Calu3 (cell line): Measurements from ENCODE around the gene TAF1L. TPM values are rescaled to one million over a fixed set of nuclear protein-coding genes. Genes with fewer than 3 reads are reported as not detected.
A peak's percentile ranks its signal among the peaks of the same experiment; 100 is the strongest.

Experiments used
- BruUV-seq: library from RNA; stranded (reverse); fragments of 400-500 nt; replicated peaks from 2 replicates; lab custom pipeline; 2021; lab: Mats Ljungman, UMichigan
- CTCF ChIA-PET: fragments of 300-600 bp; sonication (Branson Sonifier 250); formaldehyde crosslinking; loops from one replicate; lab custom pipeline; 2022; ENCODE audit warnings: antibody characterized with exemption; lab: Charles Lee
- DNase-seq: peaks from one replicate; pipeline ENCODE4 v3.0.0; 2022
- H3K27ac Mint-ChIP-seq: one replicate; pipeline ENCODE4 v1.8.0; 2022; ENCODE audit warnings: mixed read lengths; ENCODE audit not compliant: unreplicated experiment
- H3K27me3 Mint-ChIP-seq: one replicate; pipeline ENCODE4 v1.8.0; 2022; ENCODE audit warnings: mixed read lengths; ENCODE audit not compliant: unreplicated experiment
- H3K36me3 Mint-ChIP-seq: one replicate; pipeline ENCODE4 v1.8.0; 2022; ENCODE audit warnings: mild to moderate bottlenecking, moderate library complexity, mixed read lengths; ENCODE audit not compliant: insufficient read depth, unreplicated experiment
- H3K4me1 Mint-ChIP-seq: one replicate; pipeline ENCODE4 v1.8.0; 2022; ENCODE audit warnings: mild to moderate bottlenecking, low read depth, mixed read lengths; ENCODE audit not compliant: unreplicated experiment
- H3K4me3 Mint-ChIP-seq: one replicate; pipeline ENCODE4 v1.8.0; 2022; ENCODE audit warnings: mild to moderate bottlenecking, low read depth, moderate library complexity, mixed read lengths; ENCODE audit not compliant: unreplicated experiment
- H3K9me3 Mint-ChIP-seq: one replicate; pipeline ENCODE4 v1.8.0; 2022; ENCODE audit warnings: low read depth, mixed read lengths; ENCODE audit not compliant: unreplicated experiment
- intact Hi-C: fragments of 100-400 bp; cut with micrococcal nuclease; formaldehyde crosslinking; loops from one replicate; pipeline ENCODE4 v1.10.0; 2022; ENCODE audit not compliant: unreplicated experiment
- total RNA-seq: library from RNA; stranded (reverse); gene quantifications from 2 replicates; pipeline ENCODE4 v1.2.3, GENCODE V29; 2022
- TF ChIP-seq, protein P1 (sequence below): fragments of 200-600 bp; IDR thresholded peaks from one replicate; pipeline ENCODE4 v1.8.0; 2022; ENCODE audit warnings: antibody characterized with exemption; ENCODE audit not compliant: unreplicated experiment

The TAF1L gene
- total RNA-seq, 1 experiment from 2014 or later = not detected

DNA sequence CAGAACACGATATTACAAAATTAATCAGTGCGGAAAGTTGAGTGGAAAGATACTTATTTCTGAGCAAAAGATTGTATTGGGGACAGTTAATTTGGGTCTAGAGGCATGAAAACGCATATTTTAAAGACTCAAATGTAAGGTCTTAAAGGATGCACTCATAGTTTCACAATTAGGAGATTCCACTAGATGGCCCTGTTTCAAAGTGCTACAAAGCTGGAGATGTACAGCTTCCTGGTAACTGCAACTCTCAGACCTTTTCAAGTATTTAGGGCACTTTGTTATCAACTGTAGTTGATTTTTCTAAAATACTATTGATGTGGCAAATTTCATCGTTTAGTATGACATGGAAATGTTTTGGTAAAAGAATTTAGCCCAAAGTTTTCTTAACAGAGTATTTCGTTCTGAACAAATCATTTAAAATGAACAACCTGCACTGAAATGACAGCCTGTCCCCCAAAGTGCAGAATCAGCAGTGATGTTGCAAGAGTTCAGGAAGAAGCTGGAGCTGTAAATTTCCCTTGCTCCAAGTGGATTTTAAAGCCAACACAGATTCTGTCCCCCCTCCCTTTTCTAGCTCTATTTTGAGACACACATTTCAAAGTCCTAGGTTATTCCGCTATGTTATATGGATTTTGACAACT is 46.3 kb downstream of the TAF1L start:
- Mint-ChIP-seq H3K4me1 (peaks cover 18% of the 10 kb centered on the region), H3K27ac (no peak overlapping the region), H3K27me3 (no peaks in the 10 kb centered on the region), H3K4me3 (no peak overlapping the region), H3K36me3 (no peaks in the 10 kb centered on the region), H3K9me3 (no peaks in the 10 kb centered on the region)
- intact Hi-C loops = loop anchor here (1.0 kb wide), 2 partner anchors 114 to 379 kb away; no protein-coding TSS in a partner anchor
- DNase-seq = no peak
- TF ChIP-seq, protein P1, sequence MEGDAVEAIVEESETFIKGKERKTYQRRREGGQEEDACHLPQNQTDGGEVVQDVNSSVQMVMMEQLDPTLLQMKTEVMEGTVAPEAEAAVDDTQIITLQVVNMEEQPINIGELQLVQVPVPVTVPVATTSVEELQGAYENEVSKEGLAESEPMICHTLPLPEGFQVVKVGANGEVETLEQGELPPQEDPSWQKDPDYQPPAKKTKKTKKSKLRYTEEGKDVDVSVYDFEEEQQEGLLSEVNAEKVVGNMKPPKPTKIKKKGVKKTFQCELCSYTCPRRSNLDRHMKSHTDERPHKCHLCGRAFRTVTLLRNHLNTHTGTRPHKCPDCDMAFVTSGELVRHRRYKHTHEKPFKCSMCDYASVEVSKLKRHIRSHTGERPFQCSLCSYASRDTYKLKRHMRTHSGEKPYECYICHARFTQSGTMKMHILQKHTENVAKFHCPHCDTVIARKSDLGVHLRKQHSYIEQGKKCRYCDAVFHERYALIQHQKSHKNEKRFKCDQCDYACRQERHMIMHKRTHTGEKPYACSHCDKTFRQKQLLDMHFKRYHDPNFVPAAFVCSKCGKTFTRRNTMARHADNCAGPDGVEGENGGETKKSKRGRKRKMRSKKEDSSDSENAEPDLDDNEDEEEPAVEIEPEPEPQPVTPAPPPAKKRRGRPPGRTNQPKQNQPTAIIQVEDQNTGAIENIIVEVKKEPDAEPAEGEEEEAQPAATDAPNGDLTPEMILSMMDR = no peak
- CTCF ChIA-PET = interaction anchor here (1.0 to 1.9 kb wide), 5 partner anchors 9 to 379 kb away, joined by 3 to 13 read pairs (median 5); no protein-coding TSS in a partner anchor
- no TSS peak for BruUV-seq

DNA sequence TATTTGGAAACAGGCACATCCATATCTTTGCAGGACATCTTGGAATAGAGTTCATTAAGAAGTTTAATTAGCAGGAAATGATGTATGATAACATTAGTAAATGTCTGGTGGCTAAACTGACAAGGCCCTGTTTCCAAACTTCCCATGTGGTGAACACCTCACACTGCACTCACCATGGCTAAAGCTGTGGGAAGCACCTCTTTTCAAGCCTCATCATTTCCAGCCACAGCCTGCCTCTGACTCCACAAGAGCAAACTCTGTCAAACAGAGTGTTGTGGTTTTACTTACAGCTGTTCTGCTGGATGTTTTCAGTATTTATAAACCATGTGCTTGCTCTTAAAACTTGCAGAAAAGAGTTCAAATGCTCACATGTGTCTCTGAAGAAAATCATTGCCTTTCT is 47.6 kb downstream of the TAF1L start:
- H3K36me3 Mint-ChIP-seq = no peaks in the 10 kb centered on the region
- intact Hi-C loops = no loop called here
- CTCF ChIA-PET = interaction anchor here (1.9 kb wide), 1 partner anchor 8 kb away, joined by 9 read pairs; no protein-coding TSS in a partner anchor
- BruUV-seq = no TSS peak
- no peak overlapping the region for H3K27ac Mint-ChIP-seq
- H3K9me3 Mint-ChIP-seq = no peaks in the 10 kb centered on the region
- no peak for DNase-seq
- no peaks in the 10 kb centered on the region for H3K27me3 Mint-ChIP-seq
- H3K4me3 Mint-ChIP-seq = no peak overlapping the region
- TF ChIP-seq, protein P1 = no peak
- peaks cover 18% of the 10 kb centered on the region for H3K4me1 Mint-ChIP-seq

DNA sequence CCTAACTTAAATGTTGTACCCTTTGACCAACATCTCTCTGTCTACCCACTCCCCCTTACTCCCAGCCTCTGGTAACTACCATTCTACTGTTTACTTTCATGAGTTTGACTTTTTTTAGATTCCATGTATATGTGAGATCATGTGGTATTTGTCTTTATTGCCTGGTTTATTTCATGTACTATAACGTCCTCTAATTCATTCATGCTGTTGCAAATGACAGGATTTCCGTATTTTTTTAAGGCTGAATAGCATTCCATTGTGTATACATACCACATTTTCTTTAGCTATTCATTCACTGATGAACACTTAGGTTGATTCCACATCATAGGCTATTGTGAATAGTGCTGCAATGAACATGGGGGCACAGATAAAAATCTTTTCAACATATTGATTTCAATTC is 50.7 kb downstream of the TAF1L start:
- TF ChIP-seq, protein P1 = no peak
- Mint-ChIP-seq H3K36me3 (no peaks in the 10 kb centered on the region), H3K27ac (no peak overlapping the region), H3K9me3 (no peaks in the 10 kb centered on the region), H3K27me3 (no peaks in the 10 kb centered on the region), H3K4me1 (peaks cover 22% of the 10 kb centered on the region), H3K4me3 (no peak overlapping the region)
- no TSS peak for BruUV-seq
- intact Hi-C loops = no loop called here
- DNase-seq = no peak
- CTCF ChIA-PET = no interaction called here

DNA sequence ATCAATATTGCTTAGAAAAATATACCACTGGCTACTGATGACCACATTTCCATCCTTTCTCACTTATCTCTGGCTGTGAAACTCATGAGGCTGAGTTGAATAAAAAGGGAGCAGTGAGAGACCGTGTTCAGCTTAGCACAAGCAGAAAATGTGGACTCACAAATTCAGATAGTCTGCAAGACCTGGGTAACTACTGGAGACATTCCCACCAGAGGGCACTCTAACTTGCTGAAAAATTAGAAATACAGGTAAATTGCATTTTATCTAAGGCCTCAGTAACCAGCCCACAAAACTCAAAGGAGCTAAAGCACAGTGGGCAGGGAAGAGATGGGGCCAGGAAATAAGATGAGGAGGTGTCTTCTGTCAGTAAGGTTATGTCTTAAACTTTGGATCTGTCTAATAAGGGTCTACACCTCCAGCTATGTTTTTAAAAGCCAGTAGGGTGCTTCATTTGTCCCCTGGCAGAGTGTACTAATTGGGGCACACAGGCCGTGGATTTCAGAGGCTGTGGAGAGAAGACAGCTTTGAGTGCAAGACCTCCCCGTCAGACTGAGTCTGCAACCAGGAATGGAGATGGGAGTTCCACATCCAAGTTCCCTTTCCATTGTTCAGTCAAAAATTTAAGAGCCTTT is 53.8 kb downstream of the TAF1L start:
- Mint-ChIP-seq H3K27ac (no peak overlapping the region), H3K36me3 (no peaks in the 10 kb centered on the region), H3K4me3 (no peak overlapping the region), H3K9me3 (no peaks in the 10 kb centered on the region), H3K27me3 (no peaks in the 10 kb centered on the region), H3K4me1 (peaks cover 29% of the 10 kb centered on the region)
- intact Hi-C loops = loop anchor here (1.0 kb wide), 1 partner anchor 387 kb away; no protein-coding TSS in a partner anchor
- BruUV-seq = no TSS peak
- DNase-seq = peak; percentile 49
- CTCF ChIA-PET = interaction anchor here (0.7 to 4.3 kb wide), 7 partner anchors 8 to 388 kb away, joined by 3 to 86 read pairs (median 3); partner anchors contain the start of gene NDUFB6
- TF ChIP-seq, protein P1 = no peak
